Measurements from ENCODE around the gene SPR.
A peak's percentile ranks its signal among the peaks of the same experiment; 100 is the strongest.

SPR gene

GRCh38 chr2:72887032-72887739 lies at the start of gene SPR:
Gene SPR, plus strand, starts transcription at chr2:72887408. Its CDS starts 25 bp downstream, at chr2:72887433.
- DNase-seq (ENCODE audit: low read depth) = peak; percentile 42

GRCh38 chr2:72840066-72840465 lies 47.1 kb upstream of the SPR start:
- no peak for DNase-seq (ENCODE audit: low read depth)

GRCh38 chr2:72841462-72842125 lies 45.6 kb upstream of the SPR start:
- DNase-seq (ENCODE audit: low read depth) = no peak

- DNase-seq (ENCODE audit: low read depth) = no peak
Observed at GRCh38 chr2:72843301-72843700, 43.9 kb upstream of the SPR start.

GRCh38 chr2:72846171-72847095 lies 40.8 kb upstream of the SPR start:
- DNase-seq (ENCODE audit: low read depth) = no peak

GRCh38 chr2:72847534-72848315 lies 39.5 kb upstream of the SPR start:
- no peak for DNase-seq (ENCODE audit: low read depth)

GRCh38 chr2:72848436-72849137 lies 38.6 kb upstream of the SPR start:
- DNase-seq (ENCODE audit: low read depth) = no peak

- no peak for DNase-seq (ENCODE audit: low read depth)
Observed at GRCh38 chr2:72849138-72849462, 38.1 kb upstream of the SPR start.

GRCh38 chr2:72851333-72851732 lies 35.9 kb upstream of the SPR start:
- no peak for DNase-seq (ENCODE audit: low read depth)

GRCh38 chr2:72859831-72860262 lies 27.4 kb upstream of the SPR start:
- peak; percentile 15 for DNase-seq (ENCODE audit: low read depth)

GRCh38 chr2:72862239-72862988 lies 24.8 kb upstream of the SPR start:
- DNase-seq (ENCODE audit: low read depth) = peak; percentile 62

- DNase-seq (ENCODE audit: low read depth) = no peak
Observed at GRCh38 chr2:72863046-72863445, 24.2 kb upstream of the SPR start.

- no peak for DNase-seq (ENCODE audit: low read depth)
Observed at GRCh38 chr2:72864500-72864899, 22.7 kb upstream of the SPR start.

GRCh38 chr2:72871060-72871459 lies 16.1 kb upstream of the SPR start:
- no peak for DNase-seq (ENCODE audit: low read depth)

- DNase-seq (ENCODE audit: low read depth) = no peak
Observed at GRCh38 chr2:72871880-72872279, 15.3 kb upstream of the SPR start.

GRCh38 chr2:72883356-72883962 lies 3.7 kb upstream of the SPR start:
- no peak for DNase-seq (ENCODE audit: low read depth)

- DNase-seq (ENCODE audit: low read depth) = no peak
Observed at GRCh38 chr2:72886505-72887031, 640 bp upstream of the SPR start.

GRCh38 chr2:72887740-72888437 lies 681 bp downstream of the SPR start:
- peak; percentile 31 for DNase-seq (ENCODE audit: low read depth)

All from stimulated activated CD8-positive, alpha-beta memory T cell treated with anti-CD3 and anti-CD28 coated beads, Interleukin-12 subunit alpha, Interleukin-12 subunit beta, amount 100 ng/mL, for 4 hours (primary cell).